HT1080 (cell line): ENCODE measurements around the gene NCBP2. TPM values are rescaled to one million over a fixed set of nuclear protein-coding genes. Genes with fewer than 3 reads are reported as not detected.

ENCODE experiments used
- total RNA-seq: library from RNA; depleted of rRNA; stranded (reverse); fragments of >200 nt; shearing (Covaris generic); gene quantifications from 2 replicates; pipeline ENCODE4 v1.2.3, GENCODE V29; 2014; rRNA removed

Gene NCBP2
- total RNA-seq, 1 experiment from 2014 or later = 133 TPM

Other genes starting within 250 kb of the NCBP2 start
- 2.1 and 2.7 TPM in 2 replicates for gene CEP19, start 230.3 kb downstream of the NCBP2 start, total RNA-seq
- gene PIGX, start 230.2 kb downstream of the NCBP2 start, total RNA-seq = 33.6 and 37.0 TPM in 2 replicates
- gene PAK2, start 202.7 kb downstream of the NCBP2 start, total RNA-seq = 37.8 and 53.9 TPM in 2 replicates
- 57.3 and 60.2 TPM in 2 replicates for gene SENP5, start 74.6 kb downstream of the NCBP2 start, total RNA-seq
- 0.67 and 0.98 TPM in 2 replicates for gene PIGZ, start 26.3 kb upstream of the NCBP2 start, total RNA-seq
- 86.3 and 97.0 TPM in 2 replicates for gene MELTF, start 87.3 kb upstream of the NCBP2 start, total RNA-seq